G401.6 (cell line): Measurements from ENCODE around the gene SPATA9.
"Not testable (repeated sequence)": the region's sequence is repeated elsewhere in the genome, so short reads cannot be mapped to it uniquely, and the experiment has no call there.

Source experiments
- FAIRE-seq: peaks from 2 replicates; lab custom pipeline; 2012; peaks lifted over from hg19 to GRCh38; lab: Jason Lieb, UNC

SPATA9 gene

DNA sequence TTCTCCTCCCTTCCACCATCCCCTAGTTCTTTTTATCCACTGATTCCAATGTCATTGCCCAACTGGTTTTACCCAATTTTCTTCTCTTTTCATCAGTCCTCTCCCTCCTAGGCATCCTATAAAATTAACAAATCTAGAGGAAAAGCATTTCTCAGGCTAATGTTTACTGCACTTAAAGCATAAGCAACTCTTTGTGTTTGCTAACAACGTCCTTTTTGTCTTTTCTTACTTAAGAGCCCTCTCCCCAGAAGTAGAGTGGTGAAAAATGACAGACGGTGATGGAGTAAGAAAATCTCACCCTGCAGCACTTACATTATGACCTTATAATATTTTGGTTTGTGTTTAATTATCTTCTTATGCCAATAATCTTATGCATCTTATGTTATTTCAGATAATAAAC, 1.6 kb upstream of the SPATA9 start:
- FAIRE-seq, result no peak

DNA sequence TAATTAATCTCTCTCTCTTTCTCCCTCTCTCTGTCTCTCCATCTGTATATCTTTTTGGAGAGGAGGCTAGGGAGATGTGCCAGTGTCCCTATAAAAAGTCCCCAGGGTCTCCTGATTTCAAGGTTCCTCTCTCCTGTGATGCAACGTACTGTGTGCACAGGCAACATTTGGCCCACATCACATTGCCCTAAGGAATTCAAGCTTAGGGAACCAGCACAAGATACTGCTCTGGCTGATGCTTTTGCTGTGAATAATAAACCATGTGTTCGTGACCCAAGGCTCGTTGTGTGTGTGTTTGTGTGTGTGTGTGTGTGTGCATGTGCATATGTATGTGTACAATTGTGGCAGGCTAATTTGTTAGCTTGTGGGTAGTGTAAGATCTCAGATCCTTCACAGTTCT, 9.7 kb downstream of the SPATA9 start:
- no peak for FAIRE-seq

DNA sequence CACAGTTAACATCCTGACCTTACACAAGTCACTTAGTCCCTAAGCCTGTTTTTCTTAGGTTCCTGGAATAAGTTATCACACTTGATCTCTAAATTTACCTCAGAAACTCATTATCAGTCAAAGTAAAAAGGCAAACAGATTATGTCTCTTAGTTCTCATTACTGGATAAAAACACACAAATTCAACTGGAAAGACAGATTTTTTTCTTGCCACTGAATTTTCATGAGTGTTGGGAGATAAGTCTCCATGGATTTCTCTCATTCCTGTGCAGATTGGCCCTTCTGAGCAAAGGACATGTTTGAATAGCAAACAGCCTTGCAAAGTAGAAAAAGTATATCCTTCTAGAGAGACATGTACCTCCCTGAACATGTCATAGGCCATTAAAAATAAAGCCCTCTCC, 10.2 kb downstream of the SPATA9 start:
- no peak for FAIRE-seq

DNA sequence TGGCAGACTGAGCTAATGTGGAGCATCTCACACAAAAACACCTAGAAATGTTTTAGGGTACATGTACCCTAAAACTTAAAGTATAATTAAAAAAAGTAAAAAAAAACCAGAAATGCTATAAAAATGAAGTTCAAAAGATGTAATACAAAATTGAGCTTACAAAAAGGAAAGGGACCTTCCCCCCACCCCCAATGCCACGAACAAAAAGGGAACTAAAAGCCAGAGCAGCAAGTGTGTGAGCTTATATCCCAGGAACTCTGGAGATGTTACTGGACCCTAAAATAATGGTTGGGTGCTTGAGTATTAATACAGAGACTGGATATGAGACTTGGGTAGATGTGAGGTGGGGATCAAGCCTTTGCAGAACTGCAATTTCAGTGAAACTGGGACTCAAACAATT, 11.0 kb downstream of the SPATA9 start:
- no peak for FAIRE-seq

DNA sequence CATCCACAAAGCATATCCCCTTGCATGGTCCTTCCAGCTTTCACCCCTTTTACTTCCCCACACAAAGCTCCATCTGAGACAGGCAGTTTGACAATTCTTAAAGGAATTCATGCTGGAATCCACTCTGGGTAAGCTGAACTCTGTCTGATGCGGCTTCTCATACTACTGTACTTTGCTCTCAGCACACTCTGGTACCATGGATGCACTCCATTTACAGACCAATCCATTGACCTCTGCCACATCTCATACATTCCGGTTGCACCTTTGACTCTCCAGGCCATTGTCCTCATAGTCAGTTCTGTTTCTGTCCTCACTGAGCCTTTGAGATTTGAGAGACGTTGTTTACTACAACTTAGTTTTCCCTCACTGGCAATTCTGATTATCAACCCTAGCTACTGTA, 12.2 kb downstream of the SPATA9 start:
- no peak for FAIRE-seq

DNA sequence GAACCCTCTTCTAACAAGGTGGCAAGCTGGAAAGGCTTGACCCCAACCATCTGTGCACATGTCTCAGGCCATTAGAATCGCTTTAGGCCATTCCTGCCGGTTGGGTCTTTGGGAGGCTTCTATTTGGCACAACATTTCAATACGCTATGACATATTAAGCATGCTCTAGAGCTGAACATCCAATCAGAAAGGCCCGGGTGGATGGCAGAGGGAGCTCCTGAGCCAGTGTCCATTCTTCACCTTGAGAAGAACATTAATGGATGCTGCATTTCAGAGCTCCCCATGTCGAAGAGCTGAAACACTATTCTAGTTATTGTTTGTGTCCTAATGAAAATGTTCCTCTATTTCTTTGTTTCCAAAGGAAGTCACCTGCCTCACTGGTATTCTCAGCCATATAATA, 12.8 kb downstream of the SPATA9 start:
- FAIRE-seq, result no peak

DNA sequence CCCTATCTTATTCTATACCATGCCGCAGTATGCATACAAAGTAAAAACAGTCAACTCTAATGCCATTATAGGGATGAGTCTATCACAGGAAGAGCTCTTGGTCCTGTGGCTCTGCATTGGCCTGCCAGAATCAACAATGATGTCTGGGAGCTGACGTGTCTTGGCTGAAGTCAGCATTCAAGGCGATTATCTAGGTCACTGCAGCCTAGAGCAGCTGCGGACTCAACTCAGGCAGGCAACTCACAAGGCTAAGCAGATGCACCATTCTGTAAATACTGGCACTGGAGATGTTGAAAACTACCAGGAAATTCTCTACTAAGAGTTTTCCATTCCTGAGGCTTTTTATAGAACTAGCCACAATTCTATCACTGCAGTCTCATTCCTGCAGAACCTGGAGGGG, 13.3 kb downstream of the SPATA9 start:
- no peak for FAIRE-seq

DNA sequence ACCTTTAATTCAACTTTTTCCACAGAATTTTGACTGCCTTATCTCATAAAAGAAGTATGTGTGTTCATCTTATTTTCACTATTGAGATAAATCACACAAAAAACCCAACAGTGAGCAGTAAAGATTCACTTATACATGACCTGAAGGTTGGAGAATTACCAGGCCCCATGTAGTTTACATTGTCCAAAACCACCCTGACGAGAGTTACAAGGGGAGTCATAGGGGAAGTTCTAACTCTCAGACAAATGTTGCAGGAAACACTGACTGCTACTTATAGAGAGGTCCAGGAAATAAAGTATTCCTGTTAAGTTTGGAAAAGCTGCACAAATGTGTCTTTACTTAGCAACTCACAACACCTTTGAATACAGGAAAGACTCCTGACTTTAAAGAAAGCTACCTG, 14.1 kb downstream of the SPATA9 start:
- no peak for FAIRE-seq

DNA sequence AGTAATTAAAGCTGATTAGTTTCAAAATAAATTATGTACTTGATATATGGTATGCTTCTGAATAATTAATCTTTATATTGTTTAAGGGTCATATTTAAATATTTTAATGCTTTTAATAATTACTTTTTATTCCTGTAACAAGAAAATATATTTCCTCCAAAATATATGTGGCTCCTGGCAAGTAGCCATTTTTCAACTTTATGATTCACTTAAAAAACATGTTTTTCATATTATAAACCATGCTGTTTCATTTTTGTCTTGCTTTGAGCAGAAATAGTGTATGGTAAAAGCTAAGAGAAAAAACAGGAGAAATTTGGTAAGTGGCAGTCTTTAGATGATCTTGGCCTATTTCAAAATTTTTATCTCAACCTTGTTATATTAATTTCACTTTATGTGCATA, 14.6 kb downstream of the SPATA9 start:
- FAIRE-seq, result no peak

DNA sequence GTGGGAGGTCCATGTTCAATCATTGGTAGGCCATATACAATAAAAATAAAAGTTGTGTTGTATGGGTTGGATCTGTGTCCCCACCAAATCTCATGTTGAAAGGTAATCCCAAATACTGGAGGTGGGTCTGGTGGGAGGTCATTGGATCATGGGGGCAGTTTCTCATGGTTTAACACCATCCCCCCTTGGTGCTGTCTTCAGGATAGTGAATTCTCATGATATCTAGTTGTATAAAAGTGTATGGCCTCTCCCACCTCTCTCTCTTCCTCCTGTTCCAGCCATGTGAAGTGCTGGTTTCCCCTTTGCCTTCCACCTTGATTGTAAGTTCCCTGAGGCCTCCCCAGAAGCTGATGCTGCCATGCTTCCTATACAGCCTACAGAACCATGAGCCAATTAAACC, 15.1 kb downstream of the SPATA9 start:
- no peak for FAIRE-seq

DNA sequence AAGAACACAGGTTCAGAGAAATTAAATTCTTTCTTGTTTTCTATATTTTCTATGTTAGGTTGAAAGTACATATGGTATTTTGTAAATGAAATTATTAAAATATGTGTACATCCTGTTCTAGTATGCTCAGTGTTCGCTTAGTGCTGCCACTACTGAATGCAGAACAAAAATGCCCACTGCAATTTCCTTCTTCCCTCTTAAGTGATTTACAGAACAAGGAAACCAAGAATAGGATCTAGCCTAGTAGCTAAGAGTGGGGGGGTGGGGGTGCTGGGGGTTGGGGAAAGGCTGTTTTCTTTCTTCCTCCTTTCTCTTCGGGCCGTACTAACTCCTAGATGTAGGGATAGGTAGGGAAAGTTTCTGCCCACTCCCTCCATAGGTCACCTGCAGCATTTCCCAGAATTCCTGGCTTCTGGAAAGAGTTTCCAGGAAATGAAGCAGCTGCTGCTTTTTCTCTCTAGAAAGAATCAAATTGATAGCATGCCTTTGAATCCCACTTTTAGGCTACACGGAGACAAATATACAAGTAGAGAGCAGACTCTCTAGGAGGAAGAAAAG, 15.7 kb downstream of the SPATA9 start:
- FAIRE-seq, result no peak

DNA sequence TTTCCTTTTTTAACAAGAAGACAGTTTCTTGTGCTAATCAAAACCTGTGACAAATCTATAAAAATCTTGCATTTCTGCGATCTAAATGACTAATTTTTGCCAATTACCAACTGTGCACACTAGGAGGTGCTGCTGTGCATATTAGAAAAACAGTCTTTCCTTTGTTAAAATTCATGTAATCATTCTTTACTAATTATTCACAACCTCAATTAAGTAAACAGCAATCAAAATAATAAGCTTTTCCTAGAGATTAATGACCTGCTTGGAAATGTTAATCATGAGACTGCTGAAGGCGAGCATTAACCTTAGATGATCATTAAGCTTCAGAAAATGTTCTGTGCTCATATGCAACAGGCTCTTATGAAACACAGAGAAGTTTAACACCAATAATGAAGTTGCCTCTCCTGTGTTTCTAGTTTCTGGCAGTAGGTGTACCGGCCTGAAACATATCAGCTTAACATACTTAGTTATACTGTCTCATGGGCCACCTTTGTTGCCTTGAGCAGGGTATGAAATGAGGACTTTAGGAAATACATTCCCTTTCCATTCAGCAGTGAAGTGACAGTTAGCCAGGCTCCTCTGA, 18.5 kb downstream of the SPATA9 start:
- peak; percentile 87 for FAIRE-seq

DNA sequence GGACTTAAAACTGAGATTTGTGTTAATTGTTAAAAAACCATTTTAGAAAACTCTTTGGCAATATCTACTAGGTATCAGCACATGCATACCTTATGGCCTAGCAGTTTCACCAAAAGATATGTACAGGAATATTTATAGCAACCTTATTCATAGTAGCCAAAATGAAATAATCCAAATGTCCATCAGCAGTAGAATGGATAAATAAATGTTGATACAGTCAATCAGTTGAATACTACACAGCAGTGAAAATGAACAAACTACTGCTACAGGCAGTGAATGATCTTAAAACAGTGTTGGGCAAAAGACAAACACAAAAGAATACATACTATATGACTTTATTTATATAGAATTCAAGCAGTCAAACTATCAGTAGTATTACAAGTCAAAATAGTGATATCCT, 19.8 kb downstream of the SPATA9 start:
- no peak for FAIRE-seq

DNA sequence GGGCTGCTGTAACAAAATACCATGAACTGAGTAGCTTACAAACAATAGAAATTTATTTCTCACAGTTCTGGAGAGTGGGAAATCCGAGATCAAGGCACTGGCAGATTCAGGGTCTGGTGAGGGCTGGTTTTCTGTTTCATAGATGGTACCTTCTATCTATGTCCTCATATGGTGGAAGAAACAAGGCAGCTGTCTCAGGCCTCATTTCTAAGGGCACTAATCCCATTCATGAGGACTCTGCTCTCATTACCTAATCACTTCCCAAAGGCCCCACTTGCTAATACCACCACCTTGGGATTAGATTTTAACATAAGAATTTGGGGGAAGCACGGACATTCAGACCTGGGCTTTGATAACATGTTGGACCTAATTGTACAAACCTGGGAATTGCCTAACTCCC, 22.7 kb downstream of the SPATA9 start:
- no peak for FAIRE-seq

DNA sequence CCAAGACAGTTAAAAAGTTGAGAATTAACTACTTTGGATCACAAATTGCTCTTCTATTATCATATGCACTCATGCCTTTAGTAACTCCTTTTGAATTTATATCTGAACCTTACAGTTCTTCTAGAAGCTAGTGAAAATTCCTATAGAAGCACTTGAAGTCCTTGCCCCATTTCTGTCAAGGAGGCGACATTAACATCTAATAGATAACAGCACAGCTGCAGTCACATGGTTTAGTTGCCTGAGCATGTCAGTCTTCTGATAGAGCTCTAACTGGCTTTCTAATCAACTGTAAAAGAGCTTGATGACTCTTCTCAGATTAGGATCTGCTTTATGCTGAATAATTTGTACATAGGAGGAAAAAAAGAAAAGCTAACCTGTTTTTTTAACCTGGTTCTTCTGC, 27.2 kb downstream of the SPATA9 start:
- FAIRE-seq, result no peak

DNA sequence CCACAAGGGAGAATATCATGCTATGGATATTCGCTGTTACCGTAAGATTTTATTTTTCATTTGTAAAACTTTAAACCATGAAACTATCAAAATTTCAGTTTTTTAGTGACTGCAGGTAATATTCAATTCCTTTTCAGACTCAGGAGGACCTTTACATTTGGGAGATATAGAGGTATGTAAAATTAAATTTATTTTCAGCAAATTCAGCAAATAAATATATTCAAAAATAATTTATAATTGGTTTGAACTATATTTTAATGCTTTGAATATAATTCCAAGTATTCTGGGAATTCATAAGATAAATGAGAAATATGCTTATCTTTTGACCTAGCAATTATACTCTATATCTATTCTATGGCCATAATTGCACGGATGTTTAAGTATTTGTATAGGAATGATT, 28.6 kb downstream of the SPATA9 start:
- no peak for FAIRE-seq

DNA sequence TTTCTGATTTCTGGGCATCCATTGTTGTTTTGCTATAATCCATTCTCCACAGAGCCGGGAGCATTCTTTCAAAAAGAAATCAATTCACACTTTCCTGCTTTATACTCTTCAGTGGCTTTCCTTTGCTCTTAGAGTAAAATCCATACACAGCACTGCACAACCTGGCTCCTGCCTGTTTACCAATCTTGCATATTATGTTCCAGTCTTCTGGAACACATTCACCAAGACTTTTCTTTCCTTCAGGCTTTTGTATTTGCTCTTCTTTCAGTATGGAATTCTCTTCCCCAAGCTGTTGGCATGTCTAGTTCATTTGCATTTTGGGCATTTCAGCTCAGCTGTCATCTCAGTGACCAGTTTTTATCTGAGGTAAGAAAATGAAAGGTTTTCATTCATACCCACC, 29.9 kb downstream of the SPATA9 start:
- FAIRE-seq, result no peak

DNA sequence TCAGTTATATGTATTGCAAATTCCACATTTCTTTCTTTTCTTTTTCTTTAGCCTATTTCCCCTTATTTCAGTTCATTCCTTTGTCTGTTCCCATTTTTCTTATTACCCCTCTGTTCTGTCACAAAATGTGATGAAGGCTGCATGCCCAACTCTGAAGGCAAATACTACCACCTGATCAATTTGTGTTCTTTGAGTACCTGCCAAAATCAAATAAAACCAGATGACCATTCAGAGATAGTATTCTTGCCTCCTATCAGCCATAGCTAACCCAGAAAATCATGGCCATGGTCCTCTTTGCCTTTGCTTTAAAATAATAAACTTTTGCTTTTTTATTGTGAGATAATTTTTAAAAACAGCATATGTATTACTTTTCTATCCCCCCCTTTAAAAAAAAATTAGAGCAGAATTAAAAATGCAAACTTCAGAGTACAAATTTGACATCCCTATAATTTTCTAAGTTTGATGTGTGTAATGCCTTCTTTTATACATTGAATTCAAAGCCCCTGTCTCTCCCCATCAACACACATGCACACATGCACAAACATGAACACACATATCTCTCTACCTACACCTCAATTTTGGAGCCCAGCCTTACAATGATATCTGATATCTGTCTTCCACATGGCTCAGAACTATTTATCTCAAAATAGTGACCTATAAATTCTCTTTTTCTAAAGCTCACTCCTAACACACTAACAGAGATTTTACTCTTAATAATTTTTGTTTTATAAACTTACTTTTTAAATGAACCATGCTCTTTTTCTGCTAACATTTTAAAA, 32.8 kb downstream of the SPATA9 start:
- no peak for FAIRE-seq

DNA sequence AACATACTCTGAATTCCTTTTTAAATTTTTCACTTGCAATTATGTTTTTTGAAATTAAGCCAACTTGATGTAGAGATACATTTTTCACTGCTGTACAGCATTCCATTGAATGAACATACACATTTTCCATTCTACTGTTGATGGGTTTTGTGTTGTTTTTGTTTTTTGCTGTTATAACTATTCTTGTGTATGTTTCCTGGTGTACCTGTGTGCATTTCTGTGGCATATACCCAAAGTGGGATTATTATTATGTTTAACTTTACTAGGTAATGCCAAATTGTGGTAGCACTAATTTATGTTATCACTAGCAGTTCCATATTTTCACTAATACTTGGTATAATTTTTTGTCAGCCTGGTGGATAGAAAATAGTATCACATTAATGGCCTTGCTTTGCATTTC, 33.5 kb downstream of the SPATA9 start:
- FAIRE-seq, result no peak

DNA sequence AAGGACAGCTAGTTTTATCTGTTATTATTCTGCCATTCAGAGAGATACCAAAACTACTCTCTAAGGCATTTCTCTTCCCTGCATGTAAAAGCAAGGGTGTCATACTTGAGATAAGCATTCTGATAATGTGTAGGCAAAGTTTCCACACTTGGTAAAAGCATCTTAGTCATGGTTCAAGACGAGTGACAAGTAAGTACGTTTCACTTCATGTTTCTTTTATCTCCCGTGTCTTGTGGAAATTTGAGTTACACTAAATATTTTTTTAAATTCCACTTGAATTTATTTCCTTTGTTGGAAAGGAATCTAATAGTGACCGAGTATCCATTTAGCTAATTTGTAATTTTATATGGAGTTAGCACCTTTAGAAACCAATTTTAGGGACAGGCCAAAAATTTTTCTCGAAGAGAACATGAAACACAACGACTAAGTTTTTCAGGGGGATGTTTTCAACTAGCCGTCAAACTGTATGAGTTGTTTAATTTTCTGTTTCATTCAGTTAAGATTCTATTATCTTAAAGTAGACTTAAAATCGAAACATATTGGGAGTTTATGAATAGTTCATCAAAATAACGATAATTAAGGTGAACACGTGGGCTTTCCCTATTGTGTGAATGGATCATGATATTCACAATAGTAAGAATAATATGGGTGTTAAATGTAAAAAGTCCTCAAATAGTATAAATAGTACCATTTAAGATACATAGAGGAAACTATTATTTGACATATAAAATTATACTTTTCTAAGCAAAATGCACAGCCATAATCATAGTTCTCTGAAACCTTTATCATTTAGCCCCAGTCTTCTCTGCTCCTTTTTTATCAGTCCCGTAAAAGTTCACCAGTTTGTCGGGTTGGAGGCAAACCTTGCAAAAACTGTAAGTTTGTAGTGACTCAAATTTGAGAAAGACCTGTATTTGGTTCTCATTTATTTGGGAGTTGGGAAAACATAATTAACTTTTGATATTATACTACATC, 34.6 kb downstream of the SPATA9 start:
- no peak for FAIRE-seq

DNA sequence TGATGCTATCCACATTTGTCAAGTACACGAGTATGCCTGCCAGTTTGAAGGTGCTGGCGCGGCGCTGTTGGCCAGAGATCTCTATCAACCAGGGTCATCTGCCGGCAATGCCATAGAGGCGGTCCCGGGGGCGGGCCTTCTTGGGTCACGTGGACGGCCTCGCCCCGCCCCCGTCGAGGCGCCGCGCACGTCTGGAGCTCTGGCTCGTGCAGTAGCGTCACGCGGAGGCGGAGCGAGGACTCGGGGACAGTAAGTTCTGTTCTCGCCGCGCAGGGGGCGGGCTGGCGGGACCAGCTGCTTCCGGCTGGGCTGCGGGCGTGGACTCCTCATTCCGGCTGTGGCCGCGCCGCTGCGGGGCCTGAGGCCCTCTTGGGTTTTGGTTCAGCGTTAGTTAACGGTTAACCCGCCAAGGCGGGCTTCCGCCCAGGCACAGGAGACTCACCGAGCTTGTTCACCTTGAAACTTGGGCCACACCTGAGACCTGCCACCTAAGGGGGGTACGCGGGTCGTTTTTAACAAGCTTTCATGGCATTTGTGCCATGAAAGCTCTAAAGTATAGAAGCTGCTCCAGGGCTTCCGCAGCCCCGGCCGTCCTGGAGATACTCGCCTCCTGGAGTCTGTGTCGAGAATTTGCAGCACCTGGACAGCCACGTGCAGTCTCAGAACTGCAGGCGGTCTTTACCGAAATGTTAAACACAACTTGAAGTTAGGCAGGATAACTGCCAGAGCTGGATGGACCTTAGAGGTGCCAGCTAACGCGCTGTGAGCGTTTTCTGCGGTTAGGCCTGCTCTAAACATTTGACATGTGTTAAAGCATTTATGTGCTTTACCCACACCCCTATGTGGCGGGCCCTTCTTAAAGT, 36.0 kb downstream of the SPATA9 start, which contains the start of gene RFESD:
Gene RFESD, plus strand, starts transcription at position 209 of the 863 bp plus-strand sequence. CDS start 5,495 bp downstream, outside the sequence.
- peak; percentile 31 for FAIRE-seq

DNA sequence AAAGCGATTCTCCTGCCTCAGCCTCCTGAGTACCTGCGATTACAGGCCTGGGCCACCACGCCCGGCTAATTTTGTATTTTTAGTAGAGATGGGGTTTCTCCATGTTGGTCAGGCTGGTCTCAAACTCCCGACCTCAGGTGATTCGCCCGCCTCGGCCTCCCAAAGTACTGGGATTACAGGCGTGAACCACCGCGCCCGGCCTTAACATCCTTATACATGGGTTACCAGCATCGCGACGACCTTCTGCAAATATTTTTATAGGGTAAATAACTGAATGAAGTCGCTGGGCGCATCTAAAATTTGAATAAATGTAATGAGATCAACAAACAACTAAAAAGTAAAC, 36.6 kb downstream of the SPATA9 start:
- not testable (repeated sequence) for FAIRE-seq
